H1 (cell line): ENCODE results near the gene RBBP8. TPM values are rescaled to one million over a fixed set of nuclear protein-coding genes. Genes with fewer than 3 reads are reported as not detected.
A peak's percentile ranks its signal among the peaks of the same experiment; 100 is the strongest.

Source experiments
- CBX5 ChIP-seq: fragments of 300-800, 300-1000 bp; sonication (generic); IDR thresholded peaks from 2 replicates; pipeline ENCODE4 v1.7.1; 2016; ENCODE audit warnings: antibody characterized with exemption, low read length, low read depth
- CBX8 ChIP-seq: fragments of 300-800, 300-1000 bp; sonication (generic); IDR thresholded peaks from 2 replicates; pipeline ENCODE4 v1.7.1; 2016; ENCODE audit warnings: low read depth, low read length, borderline replicate concordance
- NANOG ChIP-seq: IDR thresholded peaks from 2 replicates; pipeline ENCODE4 v1.6.1; 2011; ENCODE audit warnings: low read length, low read depth, mild to moderate bottlenecking, inconsistent platforms; ENCODE audit not compliant: insufficient read depth, poor library complexity, severe bottlenecking
- POLR2A ChIP-seq, 2 experiments: IDR thresholded peaks; 1 replicate in 1 of 2; 2 replicates in 1 of 2; pipeline ENCODE4 v1.6.1; 2011; ENCODE audit warnings: low read depth in 2 of 2, low read length in 2 of 2, mild to moderate bottlenecking in 2 of 2; ENCODE audit errors: control extremely low read depth in 1 of 2
- RFX5 ChIP-seq: IDR thresholded peaks from 2 replicates; pipeline ENCODE4 v1.6.1; 2011; ENCODE audit warnings: low read depth, low read length, improper control_type of control experiment, borderline replicate concordance
- SP1 ChIP-seq: IDR thresholded peaks from 2 replicates; pipeline ENCODE4 v1.6.1; 2011; ENCODE audit warnings: low read depth, low read length
- SP2 ChIP-seq: IDR thresholded peaks from 2 replicates; pipeline ENCODE4 v1.6.1; 2012; ENCODE audit warnings: mild to moderate bottlenecking, low read length, inconsistent platforms
- TCF12 ChIP-seq: IDR thresholded peaks from 2 replicates; pipeline ENCODE4 v1.6.1; 2011; ENCODE audit warnings: low read depth, mild to moderate bottlenecking, low read length
- polyA plus RNA-seq, 7 experiments: library from polyadenylated mRNA; depleted of rRNA in 3 of 7; stranded (reverse) in 5 of 7; unstranded in 2 of 7; fragments of >200 nt in 5 of 7; fragments of 200-250 nt in 2 of 7; gene quantifications; 1 replicate in 5 of 7; 2 replicates in 1 of 7; 4 replicates in 1 of 7; pipeline versions ENCODE4 v1.2.1 to v1.2.3, GENCODE V29; 2011 to 2013; ENCODE audit warnings: missing spikeins in 2 of 7, mixed read lengths in 2 of 7
- total RNA-seq: library from RNA; stranded (reverse); fragmentation: NEBNext Ultra II Directional; extraction: Animal tissue kit (Norgen Biotek cat#: 25700); gene quantifications from 2 replicates; pipeline ENCODE4 v1.2.1, GENCODE V29; 2021
- TF ChIP-seq, protein P1 (sequence below): fragments of 300-600 bp; sonication (generic); IDR thresholded peaks from 2 replicates; pipeline ENCODE4 v1.7.1; 2012; ENCODE audit warnings: low read length, moderate library complexity, mild to moderate bottlenecking, inconsistent platforms; ENCODE audit not compliant: insufficient replicate concordance
- TF ChIP-seq, protein P2 (sequence below): IDR thresholded peaks from 2 replicates; pipeline ENCODE4 v1.6.1; 2012; ENCODE audit warnings: inconsistent platforms

The RBBP8 gene
- total and polyA plus RNA-seq, 2 of the 8 experiments (the other 6 are each of a cell fraction or from before 2014, with no cell fraction given), result 16.1 to 65.8 TPM

DNA sequence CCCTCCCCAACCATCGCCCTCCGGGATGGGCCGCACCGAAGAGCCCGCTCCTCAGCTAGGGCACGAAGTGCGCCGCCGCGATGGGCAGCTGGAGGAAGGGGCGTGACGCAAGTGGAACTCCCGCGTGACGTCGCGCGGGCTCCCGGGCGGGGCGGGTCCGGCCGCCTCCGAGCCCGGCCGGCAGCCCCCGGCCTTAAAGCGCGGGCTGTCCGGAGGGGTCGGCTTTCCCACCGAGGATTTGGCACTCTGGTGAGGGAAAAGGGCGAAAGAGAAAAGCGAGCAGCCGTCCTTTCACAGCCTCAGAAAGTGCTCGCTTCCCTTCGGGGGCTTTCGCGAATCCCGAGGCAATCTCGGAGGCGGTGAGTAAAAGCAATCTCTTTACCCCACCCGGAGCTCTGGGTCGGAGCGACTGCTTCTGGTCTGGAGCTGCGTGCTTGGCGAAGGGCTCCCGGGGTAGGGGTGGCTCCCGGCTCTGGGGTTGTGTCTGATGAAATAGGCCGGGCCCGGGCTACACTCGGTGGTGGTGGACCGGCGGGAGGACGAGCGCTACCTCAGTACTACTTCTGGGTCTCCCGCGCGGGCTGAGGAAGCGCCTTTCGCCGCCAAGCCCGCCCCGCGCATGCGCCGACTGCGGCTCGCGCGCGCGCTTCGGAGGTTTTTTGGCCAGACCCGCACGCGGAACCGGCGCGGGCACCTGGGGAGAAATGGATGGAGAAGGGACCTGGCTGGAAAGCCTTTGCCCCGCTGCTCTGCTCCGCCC lies at the start of gene RBBP8 (continued):
- TF ChIP-seq, protein P1, sequence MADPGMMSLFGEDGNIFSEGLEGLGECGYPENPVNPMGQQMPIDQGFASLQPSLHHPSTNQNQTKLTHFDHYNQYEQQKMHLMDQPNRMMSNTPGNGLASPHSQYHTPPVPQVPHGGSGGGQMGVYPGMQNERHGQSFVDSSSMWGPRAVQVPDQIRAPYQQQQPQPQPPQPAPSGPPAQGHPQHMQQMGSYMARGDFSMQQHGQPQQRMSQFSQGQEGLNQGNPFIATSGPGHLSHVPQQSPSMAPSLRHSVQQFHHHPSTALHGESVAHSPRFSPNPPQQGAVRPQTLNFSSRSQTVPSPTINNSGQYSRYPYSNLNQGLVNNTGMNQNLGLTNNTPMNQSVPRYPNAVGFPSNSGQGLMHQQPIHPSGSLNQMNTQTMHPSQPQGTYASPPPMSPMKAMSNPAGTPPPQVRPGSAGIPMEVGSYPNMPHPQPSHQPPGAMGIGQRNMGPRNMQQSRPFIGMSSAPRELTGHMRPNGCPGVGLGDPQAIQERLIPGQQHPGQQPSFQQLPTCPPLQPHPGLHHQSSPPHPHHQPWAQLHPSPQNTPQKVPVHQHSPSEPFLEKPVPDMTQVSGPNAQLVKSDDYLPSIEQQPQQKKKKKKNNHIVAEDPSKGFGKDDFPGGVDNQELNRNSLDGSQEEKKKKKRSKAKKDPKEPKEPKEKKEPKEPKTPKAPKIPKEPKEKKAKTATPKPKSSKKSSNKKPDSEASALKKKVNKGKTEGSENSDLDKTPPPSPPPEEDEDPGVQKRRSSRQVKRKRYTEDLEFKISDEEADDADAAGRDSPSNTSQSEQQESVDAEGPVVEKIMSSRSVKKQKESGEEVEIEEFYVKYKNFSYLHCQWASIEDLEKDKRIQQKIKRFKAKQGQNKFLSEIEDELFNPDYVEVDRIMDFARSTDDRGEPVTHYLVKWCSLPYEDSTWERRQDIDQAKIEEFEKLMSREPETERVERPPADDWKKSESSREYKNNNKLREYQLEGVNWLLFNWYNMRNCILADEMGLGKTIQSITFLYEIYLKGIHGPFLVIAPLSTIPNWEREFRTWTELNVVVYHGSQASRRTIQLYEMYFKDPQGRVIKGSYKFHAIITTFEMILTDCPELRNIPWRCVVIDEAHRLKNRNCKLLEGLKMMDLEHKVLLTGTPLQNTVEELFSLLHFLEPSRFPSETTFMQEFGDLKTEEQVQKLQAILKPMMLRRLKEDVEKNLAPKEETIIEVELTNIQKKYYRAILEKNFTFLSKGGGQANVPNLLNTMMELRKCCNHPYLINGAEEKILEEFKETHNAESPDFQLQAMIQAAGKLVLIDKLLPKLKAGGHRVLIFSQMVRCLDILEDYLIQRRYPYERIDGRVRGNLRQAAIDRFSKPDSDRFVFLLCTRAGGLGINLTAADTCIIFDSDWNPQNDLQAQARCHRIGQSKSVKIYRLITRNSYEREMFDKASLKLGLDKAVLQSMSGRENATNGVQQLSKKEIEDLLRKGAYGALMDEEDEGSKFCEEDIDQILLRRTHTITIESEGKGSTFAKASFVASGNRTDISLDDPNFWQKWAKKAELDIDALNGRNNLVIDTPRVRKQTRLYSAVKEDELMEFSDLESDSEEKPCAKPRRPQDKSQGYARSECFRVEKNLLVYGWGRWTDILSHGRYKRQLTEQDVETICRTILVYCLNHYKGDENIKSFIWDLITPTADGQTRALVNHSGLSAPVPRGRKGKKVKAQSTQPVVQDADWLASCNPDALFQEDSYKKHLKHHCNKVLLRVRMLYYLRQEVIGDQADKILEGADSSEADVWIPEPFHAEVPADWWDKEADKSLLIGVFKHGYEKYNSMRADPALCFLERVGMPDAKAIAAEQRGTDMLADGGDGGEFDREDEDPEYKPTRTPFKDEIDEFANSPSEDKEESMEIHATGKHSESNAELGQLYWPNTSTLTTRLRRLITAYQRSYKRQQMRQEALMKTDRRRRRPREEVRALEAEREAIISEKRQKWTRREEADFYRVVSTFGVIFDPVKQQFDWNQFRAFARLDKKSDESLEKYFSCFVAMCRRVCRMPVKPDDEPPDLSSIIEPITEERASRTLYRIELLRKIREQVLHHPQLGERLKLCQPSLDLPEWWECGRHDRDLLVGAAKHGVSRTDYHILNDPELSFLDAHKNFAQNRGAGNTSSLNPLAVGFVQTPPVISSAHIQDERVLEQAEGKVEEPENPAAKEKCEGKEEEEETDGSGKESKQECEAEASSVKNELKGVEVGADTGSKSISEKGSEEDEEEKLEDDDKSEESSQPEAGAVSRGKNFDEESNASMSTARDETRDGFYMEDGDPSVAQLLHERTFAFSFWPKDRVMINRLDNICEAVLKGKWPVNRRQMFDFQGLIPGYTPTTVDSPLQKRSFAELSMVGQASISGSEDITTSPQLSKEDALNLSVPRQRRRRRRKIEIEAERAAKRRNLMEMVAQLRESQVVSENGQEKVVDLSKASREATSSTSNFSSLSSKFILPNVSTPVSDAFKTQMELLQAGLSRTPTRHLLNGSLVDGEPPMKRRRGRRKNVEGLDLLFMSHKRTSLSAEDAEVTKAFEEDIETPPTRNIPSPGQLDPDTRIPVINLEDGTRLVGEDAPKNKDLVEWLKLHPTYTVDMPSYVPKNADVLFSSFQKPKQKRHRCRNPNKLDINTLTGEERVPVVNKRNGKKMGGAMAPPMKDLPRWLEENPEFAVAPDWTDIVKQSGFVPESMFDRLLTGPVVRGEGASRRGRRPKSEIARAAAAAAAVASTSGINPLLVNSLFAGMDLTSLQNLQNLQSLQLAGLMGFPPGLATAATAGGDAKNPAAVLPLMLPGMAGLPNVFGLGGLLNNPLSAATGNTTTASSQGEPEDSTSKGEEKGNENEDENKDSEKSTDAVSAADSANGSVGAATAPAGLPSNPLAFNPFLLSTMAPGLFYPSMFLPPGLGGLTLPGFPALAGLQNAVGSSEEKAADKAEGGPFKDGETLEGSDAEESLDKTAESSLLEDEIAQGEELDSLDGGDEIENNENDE, result no peak
- TF ChIP-seq TCF12 (no peak), SP1 (no peak), NANOG (no peak), CBX5 (no peak), RFX5 (no peak), CBX8 (no peak), POLR2A (IDR thresholded peaks at IDR 0.05; ENCODE audit: control extremely low read depth in 1 of 2, low read depth in 2 of 2, low read length in 2 of 2) (peak in 1 of 2 experiments; percentile 29; a peak in 1 of 3 replicates), SP2 (no peak)
- TF ChIP-seq, protein P2, sequence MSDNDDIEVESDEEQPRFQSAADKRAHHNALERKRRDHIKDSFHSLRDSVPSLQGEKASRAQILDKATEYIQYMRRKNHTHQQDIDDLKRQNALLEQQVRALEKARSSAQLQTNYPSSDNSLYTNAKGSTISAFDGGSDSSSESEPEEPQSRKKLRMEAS, result peak; percentile 58
